Measurements from ENCODE around the gene CDC42BPA. TPM values are rescaled to one million over a fixed set of nuclear protein-coding genes. Genes with fewer than 3 reads are reported as not detected.

The CDC42BPA gene
- total and polyA plus RNA-seq, 2 donors (not counting 1 experiment from before 2014, with no cell fraction given) = 26.4 to 77.1 TPM

DNA sequence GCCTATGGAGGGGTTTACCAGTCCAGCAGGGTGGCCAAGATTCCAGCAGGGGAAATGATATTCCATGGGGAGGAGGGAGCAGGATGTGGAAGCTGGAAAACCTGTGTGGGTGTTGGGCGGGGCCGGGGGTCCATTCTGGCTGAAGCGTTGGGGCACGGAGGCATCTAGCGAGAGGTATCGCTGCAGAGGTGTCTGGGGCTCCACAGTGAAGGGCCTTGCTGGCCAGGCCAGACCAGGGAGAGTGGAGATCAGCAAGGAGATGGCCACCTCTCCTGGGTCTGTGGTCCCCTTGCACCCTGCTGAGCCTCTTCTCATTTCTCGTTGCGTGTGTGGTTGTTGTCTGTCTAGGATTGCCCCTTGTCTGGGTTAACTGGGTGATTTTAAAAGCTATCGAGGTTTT lies 372.0 kb downstream of the CDC42BPA start:
- TF ChIP-seq EZH2 (IDR thresholded peaks at IDR 0.05; ENCODE audit: low read length, missing control alignments) = no peak
- TF ChIP-seq, protein P1, sequence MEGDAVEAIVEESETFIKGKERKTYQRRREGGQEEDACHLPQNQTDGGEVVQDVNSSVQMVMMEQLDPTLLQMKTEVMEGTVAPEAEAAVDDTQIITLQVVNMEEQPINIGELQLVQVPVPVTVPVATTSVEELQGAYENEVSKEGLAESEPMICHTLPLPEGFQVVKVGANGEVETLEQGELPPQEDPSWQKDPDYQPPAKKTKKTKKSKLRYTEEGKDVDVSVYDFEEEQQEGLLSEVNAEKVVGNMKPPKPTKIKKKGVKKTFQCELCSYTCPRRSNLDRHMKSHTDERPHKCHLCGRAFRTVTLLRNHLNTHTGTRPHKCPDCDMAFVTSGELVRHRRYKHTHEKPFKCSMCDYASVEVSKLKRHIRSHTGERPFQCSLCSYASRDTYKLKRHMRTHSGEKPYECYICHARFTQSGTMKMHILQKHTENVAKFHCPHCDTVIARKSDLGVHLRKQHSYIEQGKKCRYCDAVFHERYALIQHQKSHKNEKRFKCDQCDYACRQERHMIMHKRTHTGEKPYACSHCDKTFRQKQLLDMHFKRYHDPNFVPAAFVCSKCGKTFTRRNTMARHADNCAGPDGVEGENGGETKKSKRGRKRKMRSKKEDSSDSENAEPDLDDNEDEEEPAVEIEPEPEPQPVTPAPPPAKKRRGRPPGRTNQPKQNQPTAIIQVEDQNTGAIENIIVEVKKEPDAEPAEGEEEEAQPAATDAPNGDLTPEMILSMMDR (conservative IDR thresholded peaks at IDR 0.05 in 1 of 2, IDR thresholded peaks at IDR 0.05 in 1 of 2; ENCODE audit: low read depth in 1 of 2, low read length in 2 of 2) = no peak
- Histone ChIP-seq H2AFZ (ENCODE audit: low read length) (no peak overlapping the region), H3K79me2 (ENCODE audit: control insufficient read depth, insufficient read depth, low read length) (no peaks in the 10 kb centered on the region), H3K9me3 (ENCODE audit: control insufficient read depth, insufficient read depth, low read depth, low read length) (no peaks in the 10 kb centered on the region), H3K27me3 (ENCODE audit: control insufficient read depth, insufficient read depth, low read length) (no peaks in the 10 kb centered on the region), H3K9ac (ENCODE audit: insufficient read depth, low read length) (no peak overlapping the region), H3K4me3 (replicated peaks in 1 of 4; ENCODE audit: control extremely low read depth in 1 of 4, insufficient read depth in 1 of 4, low read depth in 3 of 4, low read length in 4 of 4) (no peak overlapping the region), H3K4me1 (ENCODE audit: control insufficient read depth, extremely low read depth, insufficient read depth, low read length) (no peaks in the 10 kb centered on the region), H4K20me1 (ENCODE audit: control insufficient read depth, extremely low read depth, insufficient read depth, low read length) (no peaks in the 10 kb centered on the region), H3K4me2 (ENCODE audit: extremely low read depth, insufficient read depth, low read length) (no peak overlapping the region), H3K27ac (ENCODE audit: insufficient read depth, low read length) (no peak overlapping the region), H3K36me3 (ENCODE audit: control insufficient read depth, insufficient read depth, low read length) (no peaks in the 10 kb centered on the region)
- no peak for DNase-seq (ENCODE audit: low read depth in 2 of 2)

DNA sequence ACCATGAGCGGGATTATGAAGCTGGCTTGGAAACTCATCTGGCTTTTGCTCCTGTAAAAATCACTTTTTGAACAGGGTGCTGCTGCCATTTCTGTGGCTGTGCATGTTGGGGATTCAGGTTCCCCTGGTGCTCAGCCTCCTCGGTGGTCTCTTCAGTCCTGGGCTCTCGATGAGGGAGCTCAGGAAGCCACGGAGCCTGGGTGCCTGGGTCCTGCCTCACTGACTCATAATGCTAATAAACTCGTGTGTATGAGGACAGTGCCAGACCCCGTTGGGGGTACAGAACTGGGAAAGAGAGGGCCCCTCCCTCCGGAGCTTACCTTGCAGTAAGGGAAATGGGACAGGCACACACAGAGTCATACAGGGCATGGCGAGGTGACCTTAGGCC lies 372.4 kb downstream of the CDC42BPA start:
- H2AFZ ChIP-seq (ENCODE audit: low read length) = no peak overlapping the region
- no peaks in the 10 kb centered on the region for H4K20me1 ChIP-seq (ENCODE audit: control insufficient read depth, extremely low read depth, insufficient read depth, low read length)
- no peaks in the 10 kb centered on the region for H3K9me3 ChIP-seq (ENCODE audit: control insufficient read depth, insufficient read depth, low read depth, low read length)
- TF ChIP-seq EZH2 (IDR thresholded peaks at IDR 0.05; ENCODE audit: low read length, missing control alignments) = no peak
- TF ChIP-seq, protein P1 (conservative IDR thresholded peaks at IDR 0.05 in 1 of 2, IDR thresholded peaks at IDR 0.05 in 1 of 2; ENCODE audit: low read depth in 1 of 2, low read length in 2 of 2) = no peak
- H3K27ac ChIP-seq (ENCODE audit: insufficient read depth, low read length) = no peak overlapping the region
- H3K4me1 ChIP-seq (ENCODE audit: control insufficient read depth, extremely low read depth, insufficient read depth, low read length) = no peaks in the 10 kb centered on the region
- no peak for DNase-seq (ENCODE audit: low read depth in 2 of 2)
- no peaks in the 10 kb centered on the region for H3K36me3 ChIP-seq (ENCODE audit: control insufficient read depth, insufficient read depth, low read length)
- H3K79me2 ChIP-seq (ENCODE audit: control insufficient read depth, insufficient read depth, low read length) = no peaks in the 10 kb centered on the region
- no peaks in the 10 kb centered on the region for H3K27me3 ChIP-seq (ENCODE audit: control insufficient read depth, insufficient read depth, low read length)
- no peak overlapping the region for H3K4me3 ChIP-seq (replicated peaks in 1 of 4; ENCODE audit: control extremely low read depth in 1 of 4, insufficient read depth in 1 of 4, low read depth in 3 of 4, low read length in 4 of 4)
- H3K9ac ChIP-seq (ENCODE audit: insufficient read depth, low read length) = no peak overlapping the region
- no peak overlapping the region for H3K4me2 ChIP-seq (ENCODE audit: extremely low read depth, insufficient read depth, low read length)

DNA sequence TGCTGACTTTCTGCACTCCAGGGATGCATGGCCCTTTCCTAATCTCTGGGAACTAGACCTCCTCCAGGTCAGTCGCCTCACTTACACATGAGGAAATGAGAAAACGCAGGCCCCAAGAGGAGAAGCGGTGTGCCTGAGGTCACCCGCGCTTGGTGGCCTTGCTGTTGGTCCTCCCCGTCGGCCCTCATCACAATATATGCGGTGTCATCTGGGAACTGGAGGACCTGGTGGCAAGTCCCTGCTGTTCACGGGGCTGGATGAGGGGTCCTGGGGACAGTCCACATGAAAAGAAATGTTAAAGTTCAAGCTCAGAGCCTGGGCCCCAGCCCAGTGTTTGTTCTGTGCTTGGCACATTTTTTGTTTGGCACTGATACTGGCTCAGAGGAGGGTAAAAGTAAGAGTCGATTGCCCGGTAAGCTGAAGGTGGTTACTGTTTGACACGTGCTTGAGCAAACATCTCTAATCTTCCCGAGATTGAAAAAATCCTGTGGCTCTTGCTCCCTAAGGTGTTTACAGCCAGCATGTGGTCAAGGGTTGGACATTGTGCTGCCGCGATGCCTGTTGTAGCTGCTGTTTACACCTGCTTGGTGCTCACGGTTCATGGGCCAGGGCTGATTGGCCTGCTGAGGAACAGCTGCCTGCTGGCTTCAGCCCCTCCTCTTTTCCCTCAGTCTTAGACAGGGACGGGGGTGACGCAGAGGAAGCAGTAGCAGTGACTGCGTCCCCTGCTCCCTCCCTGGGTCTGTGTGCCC lies 373.0 kb downstream of the CDC42BPA start:
- DNase-seq (ENCODE audit: low read depth in 2 of 2) = no peak
- Histone ChIP-seq H3K27ac (ENCODE audit: insufficient read depth, low read length) (no peak overlapping the region), H3K4me1 (ENCODE audit: control insufficient read depth, extremely low read depth, insufficient read depth, low read length) (no peaks in the 10 kb centered on the region), H3K9ac (ENCODE audit: insufficient read depth, low read length) (no peak overlapping the region), H3K4me2 (ENCODE audit: extremely low read depth, insufficient read depth, low read length) (no peak overlapping the region), H3K9me3 (ENCODE audit: control insufficient read depth, insufficient read depth, low read depth, low read length) (no peaks in the 10 kb centered on the region), H2AFZ (ENCODE audit: low read length) (no peak overlapping the region), H4K20me1 (ENCODE audit: control insufficient read depth, extremely low read depth, insufficient read depth, low read length) (no peaks in the 10 kb centered on the region), H3K27me3 (ENCODE audit: control insufficient read depth, insufficient read depth, low read length) (no peaks in the 10 kb centered on the region), H3K36me3 (ENCODE audit: control insufficient read depth, insufficient read depth, low read length) (no peaks in the 10 kb centered on the region), H3K79me2 (ENCODE audit: control insufficient read depth, insufficient read depth, low read length) (no peaks in the 10 kb centered on the region), H3K4me3 (replicated peaks in 1 of 4; ENCODE audit: control extremely low read depth in 1 of 4, insufficient read depth in 1 of 4, low read depth in 3 of 4, low read length in 4 of 4) (no peak overlapping the region)
- TF ChIP-seq, protein P1 (conservative IDR thresholded peaks at IDR 0.05 in 1 of 2, IDR thresholded peaks at IDR 0.05 in 1 of 2; ENCODE audit: low read depth in 1 of 2, low read length in 2 of 2) = no peak
- no peak for TF ChIP-seq EZH2 (IDR thresholded peaks at IDR 0.05; ENCODE audit: low read length, missing control alignments)
